ENCODE results near the gene FEZ2.

GRCh38 chr2:36562240-36562639 lies 35.7 kb downstream of the FEZ2 start:
- TF ChIP-seq RAD21 (IDR thresholded peaks at IDR 0.05; ENCODE audit: low read depth) (no peak), CEBPB (IDR thresholded peaks at IDR 0.05) (no peak), EP300 (IDR thresholded peaks at IDR 0.05; ENCODE audit: borderline replicate concordance) (no peak), TCF12 (IDR thresholded peaks at IDR 0.05; ENCODE audit: low read depth) (no peak), TEAD4 (IDR thresholded peaks at IDR 0.05) (no peak), TAF1 (IDR thresholded peaks at IDR 0.05; ENCODE audit: low read depth) (no peak)
- TF ChIP-seq, protein P1, sequence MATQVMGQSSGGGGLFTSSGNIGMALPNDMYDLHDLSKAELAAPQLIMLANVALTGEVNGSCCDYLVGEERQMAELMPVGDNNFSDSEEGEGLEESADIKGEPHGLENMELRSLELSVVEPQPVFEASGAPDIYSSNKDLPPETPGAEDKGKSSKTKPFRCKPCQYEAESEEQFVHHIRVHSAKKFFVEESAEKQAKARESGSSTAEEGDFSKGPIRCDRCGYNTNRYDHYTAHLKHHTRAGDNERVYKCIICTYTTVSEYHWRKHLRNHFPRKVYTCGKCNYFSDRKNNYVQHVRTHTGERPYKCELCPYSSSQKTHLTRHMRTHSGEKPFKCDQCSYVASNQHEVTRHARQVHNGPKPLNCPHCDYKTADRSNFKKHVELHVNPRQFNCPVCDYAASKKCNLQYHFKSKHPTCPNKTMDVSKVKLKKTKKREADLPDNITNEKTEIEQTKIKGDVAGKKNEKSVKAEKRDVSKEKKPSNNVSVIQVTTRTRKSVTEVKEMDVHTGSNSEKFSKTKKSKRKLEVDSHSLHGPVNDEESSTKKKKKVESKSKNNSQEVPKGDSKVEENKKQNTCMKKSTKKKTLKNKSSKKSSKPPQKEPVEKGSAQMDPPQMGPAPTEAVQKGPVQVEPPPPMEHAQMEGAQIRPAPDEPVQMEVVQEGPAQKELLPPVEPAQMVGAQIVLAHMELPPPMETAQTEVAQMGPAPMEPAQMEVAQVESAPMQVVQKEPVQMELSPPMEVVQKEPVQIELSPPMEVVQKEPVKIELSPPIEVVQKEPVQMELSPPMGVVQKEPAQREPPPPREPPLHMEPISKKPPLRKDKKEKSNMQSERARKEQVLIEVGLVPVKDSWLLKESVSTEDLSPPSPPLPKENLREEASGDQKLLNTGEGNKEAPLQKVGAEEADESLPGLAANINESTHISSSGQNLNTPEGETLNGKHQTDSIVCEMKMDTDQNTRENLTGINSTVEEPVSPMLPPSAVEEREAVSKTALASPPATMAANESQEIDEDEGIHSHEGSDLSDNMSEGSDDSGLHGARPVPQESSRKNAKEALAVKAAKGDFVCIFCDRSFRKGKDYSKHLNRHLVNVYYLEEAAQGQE (IDR thresholded peaks at IDR 0.05; ENCODE audit: low read depth) = no peak
